HG03097 (cell line): ENCODE measurements around the gene VSIG10L.

Source experiments
- ATAC-seq: cut with Tn5 transposase; IDR thresholded peaks from one replicate; pipeline ENCODE4 v1.9.1; 2021; ENCODE audit not compliant: unreplicated experiment, low FRiP score

VSIG10L gene

GRCh38 chr19:51365965-51366388 lies 24.0 kb upstream of the VSIG10L start, which contains the start of gene ETFB:
Gene ETFB (minus strand): TSS chr19:51366388. CDS start chr19:51366326, 62 bp downstream.
- ATAC-seq, result no peak

- no peak for ATAC-seq
Measured at GRCh38 chr19:51365211-51365964, 23.4 kb upstream of the VSIG10L start.

GRCh38 chr19:51364200-51365106 lies 22.5 kb upstream of the VSIG10L start:
- ATAC-seq, result no peak

GRCh38 chr19:51361239-51361638 lies 19.3 kb upstream of the VSIG10L start:
- ATAC-seq, result no peak

- no peak for ATAC-seq
Measured at GRCh38 chr19:51359294-51359693, 17.4 kb upstream of the VSIG10L start.

GRCh38 chr19:51357952-51358351 lies 16.0 kb upstream of the VSIG10L start:
- ATAC-seq, result no peak

GRCh38 chr19:51356159-51356801 lies 14.3 kb upstream of the VSIG10L start:
- ATAC-seq, result no peak

- ATAC-seq, result no peak
Measured at GRCh38 chr19:51354742-51355148, 12.8 kb upstream of the VSIG10L start.

- no peak for ATAC-seq
Measured at GRCh38 chr19:51354103-51354741, 12.3 kb upstream of the VSIG10L start.

- no peak for ATAC-seq
Measured at GRCh38 chr19:51352783-51353360, 10.9 kb upstream of the VSIG10L start.

GRCh38 chr19:51351266-51351990 lies 9.5 kb upstream of the VSIG10L start:
- ATAC-seq, result no peak

- no peak for ATAC-seq
Measured at GRCh38 chr19:51347209-51347928, 5.4 kb upstream of the VSIG10L start.

GRCh38 chr19:51346742-51347141 lies 4.8 kb upstream of the VSIG10L start:
- no peak for ATAC-seq

GRCh38 chr19:51345076-51345620 lies 3.2 kb upstream of the VSIG10L start:
- no peak for ATAC-seq

GRCh38 chr19:51342631-51343569 lies 961 bp upstream of the VSIG10L start:
- no peak for ATAC-seq

- ATAC-seq, result no peak
Measured at GRCh38 chr19:51341066-51341465, 873 bp downstream of the VSIG10L start.
